HG03066 (cell line): ENCODE measurements around the gene NHERF1.

Experiments
- ATAC-seq: cut with Tn5 transposase; IDR thresholded peaks from one replicate; pipeline ENCODE4 v1.9.1; 2021; ENCODE audit warnings: low read depth; ENCODE audit not compliant: unreplicated experiment

NHERF1 gene

GRCh38 chr17:74805591-74805991 lies 57.2 kb downstream of the NHERF1 start:
- no peak for ATAC-seq

- no peak for ATAC-seq
Observed at GRCh38 chr17:74806334-74806733, 57.9 kb downstream of the NHERF1 start.

GRCh38 chr17:74807441-74807840 lies 59.0 kb downstream of the NHERF1 start:
- no peak for ATAC-seq

DNA sequence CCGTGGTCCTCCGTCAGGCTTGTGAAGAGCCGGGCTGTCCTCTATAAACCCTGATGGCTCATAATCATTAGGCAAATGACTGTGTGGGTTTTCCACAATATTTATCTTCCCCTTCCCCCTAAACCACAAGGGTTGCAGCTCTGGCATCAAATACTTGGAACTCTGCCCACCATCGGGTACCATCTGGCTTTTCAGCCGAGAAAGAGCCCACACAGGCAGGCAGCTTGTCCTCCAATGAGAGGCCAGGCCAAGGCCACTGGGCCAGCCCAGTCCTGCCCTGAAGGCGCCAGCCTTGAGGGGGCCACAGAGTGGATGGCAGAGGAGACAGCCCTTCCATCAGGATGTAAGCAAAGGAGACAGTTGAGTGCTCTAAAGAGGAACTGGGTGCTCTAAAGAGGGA lies 59.5 kb downstream of the NHERF1 start:
- ATAC-seq, result no peak

DNA sequence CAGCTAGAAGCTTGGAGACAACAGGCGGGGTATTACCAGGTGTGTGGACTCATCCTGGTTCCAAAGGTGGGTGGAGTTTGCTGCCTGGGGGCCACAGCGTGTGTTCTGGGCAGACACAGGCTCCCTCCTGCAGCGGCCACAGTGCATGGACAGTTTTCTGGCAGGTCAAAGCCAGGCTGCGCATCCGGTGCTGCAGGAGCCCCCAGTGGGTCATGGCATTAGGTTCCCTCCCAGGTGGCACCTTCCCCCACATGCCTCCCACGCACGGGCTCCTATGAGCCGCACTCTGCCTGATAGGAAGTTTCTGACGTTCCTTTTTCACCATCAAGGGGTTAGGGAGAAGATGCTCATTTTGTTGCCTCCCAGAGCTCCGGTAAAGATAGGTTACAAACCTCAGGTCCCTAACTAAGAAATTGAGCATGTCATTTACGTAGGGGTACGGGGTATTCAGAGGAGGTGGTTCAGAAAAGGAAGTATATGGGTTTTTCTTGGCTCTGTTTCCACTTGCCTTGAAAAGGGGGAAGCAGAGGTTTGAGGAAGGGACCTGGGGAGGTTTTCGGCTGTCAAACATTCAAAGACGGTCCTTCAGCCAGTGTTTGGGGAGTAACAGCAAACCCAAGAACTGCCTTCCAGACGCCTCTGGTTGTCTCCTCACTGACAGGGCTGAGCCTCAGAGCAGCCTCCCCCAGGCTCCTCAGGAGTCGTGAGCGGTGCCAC lies 60.4 kb downstream of the NHERF1 start:
- no peak for ATAC-seq

- ATAC-seq, result no peak
Observed at GRCh38 chr17:74810699-74811485, 62.5 kb downstream of the NHERF1 start.

- ATAC-seq, result no peak
Observed at GRCh38 chr17:74812109-74813009, 63.9 kb downstream of the NHERF1 start.

- no peak for ATAC-seq
Observed at GRCh38 chr17:74814453-74814852, 66.0 kb downstream of the NHERF1 start.

DNA sequence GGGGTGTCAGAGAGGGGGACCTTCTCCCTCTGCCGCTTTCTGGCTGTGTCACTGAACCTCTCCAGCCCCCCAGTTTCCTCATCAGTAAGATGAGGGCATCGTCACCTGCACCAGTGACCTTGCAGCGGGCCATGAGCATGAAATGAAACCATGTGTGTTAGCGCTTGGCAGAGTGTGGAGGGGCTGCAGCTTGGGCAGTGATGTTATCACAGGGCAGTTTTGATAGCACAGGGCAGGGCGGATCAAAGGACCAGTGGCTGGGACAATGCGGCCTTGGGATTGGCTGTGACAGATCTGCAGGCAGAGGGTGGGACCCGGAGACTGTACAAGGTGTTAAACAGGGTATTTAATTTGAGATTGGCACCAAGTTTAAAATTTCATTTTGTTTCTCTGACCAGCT lies 66.6 kb downstream of the NHERF1 start:
- ATAC-seq, result no peak

GRCh38 chr17:74815550-74816370 lies 67.3 kb downstream of the NHERF1 start:
- no peak for ATAC-seq

GRCh38 chr17:74816905-74817620 lies 68.6 kb downstream of the NHERF1 start:
- ATAC-seq, result no peak

DNA sequence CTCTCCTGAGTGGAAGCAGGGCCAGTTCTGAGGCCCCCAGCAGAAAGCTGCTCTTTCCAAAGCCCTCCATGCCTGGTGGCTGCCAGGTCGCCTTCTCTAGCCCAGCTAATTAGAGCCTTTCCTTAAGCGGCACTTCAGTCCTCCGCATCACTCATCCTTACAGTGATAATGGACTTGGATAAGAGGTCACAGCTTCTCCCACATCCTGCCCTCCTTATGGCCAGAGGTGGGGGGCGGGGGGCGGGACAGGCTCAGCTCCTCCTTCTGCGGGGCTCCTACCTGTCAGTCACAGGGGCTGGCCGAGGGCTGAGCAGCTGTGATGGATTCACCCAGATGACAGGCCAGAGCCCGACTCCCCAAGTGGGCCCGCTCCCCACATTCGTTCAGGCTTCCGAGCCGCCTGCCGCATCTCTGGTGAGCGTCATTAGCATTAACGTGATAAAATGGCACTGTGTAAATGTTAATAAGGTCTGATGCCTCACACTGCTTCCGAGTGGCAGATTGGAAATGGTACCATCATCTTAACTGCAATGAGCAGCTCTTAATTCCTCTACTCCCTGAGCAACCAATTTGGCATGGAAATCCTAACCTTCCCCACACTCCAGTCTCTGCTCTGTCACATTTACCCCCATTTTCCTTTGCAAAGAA lies 70.0 kb downstream of the NHERF1 start:
- no peak for ATAC-seq
